HG02981 (cell line): Measurements from ENCODE around the gene KIF25.

Source experiments
- ATAC-seq: cut with Tn5 transposase; IDR thresholded peaks from one replicate; pipeline ENCODE4 v1.9.1; 2021; ENCODE audit warnings: mild to moderate bottlenecking, moderate library complexity; ENCODE audit not compliant: unreplicated experiment

The KIF25 gene, protein sequence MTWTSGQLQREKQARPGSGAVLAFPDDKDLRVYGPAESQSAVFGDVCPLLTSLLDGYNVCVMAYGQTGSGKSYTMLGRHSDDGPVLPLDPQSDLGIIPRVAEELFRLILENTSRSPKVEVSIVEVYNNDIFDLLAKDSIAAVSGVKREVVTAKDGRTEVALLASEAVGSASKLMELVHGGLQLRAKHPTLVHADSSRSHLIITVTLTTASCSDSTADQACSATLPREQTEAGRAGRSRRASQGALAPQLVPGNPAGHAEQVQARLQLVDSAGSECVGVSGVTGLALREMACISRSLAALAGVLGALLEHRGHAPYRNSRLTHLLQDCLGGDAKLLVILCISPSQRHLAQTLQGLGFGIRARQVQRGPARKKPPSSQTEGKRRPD

GRCh38 chr6:167997642-167998041, at the start of gene KIF25:
Gene KIF25 (plus strand): TSS chr6:167997671. CDS start chr6:168029586, 31,915 bp downstream.
- no peak for ATAC-seq

- no peak for ATAC-seq
Observed at GRCh38 chr6:167947716-167948115, 49.8 kb upstream of the KIF25 start.

GRCh38 chr6:167948716-167949115, 48.8 kb upstream of the KIF25 start:
- ATAC-seq: no peak

- no peak for ATAC-seq
Observed at GRCh38 chr6:167949121-167949684, 48.3 kb upstream of the KIF25 start.

- no peak for ATAC-seq
Observed at GRCh38 chr6:167951781-167952511, 45.5 kb upstream of the KIF25 start.

- ATAC-seq: no peak
Observed at GRCh38 chr6:167952512-167952859, 45.0 kb upstream of the KIF25 start.

GRCh38 chr6:167953551-167953950, 43.9 kb upstream of the KIF25 start:
- no peak for ATAC-seq

DNA sequence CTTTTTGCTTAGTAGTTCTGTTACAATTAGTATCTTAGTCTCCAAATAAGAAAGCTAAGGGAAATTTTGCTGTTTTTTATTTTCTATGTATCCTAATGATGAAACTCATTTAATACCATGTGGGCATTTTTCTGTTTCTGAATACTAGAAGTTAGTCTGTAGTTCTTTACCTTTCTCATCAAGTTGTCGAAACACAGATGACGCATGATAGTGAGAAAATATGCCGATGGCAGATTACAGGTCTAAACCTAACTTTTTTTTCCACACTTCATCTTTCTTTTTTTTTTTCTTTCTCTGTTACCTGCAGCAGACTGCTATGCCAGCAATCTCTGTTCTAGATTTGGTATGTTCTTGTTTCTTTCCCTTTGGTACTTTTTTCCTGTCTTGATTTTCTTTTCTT, 43.3 kb upstream of the KIF25 start:
- ATAC-seq: no peak

DNA sequence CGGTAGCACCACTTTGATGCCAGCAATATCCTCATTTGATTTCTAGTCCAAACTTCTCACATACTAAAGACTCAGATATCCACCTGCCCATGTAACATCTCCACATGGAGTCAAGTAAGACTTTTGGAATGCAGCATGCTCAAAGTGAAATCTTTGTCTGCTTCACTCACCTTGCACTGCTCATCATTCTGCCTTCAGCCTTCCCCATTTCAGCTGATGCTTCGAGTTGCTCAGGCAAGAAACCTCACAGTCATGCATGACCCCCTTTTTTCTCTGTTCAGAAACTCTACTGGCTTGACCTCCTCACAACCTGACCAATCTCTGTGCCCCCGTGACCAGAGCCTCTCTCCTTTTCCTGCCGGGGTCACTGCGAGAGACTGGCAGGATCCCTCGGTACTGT, 41.0 kb upstream of the KIF25 start:
- no peak for ATAC-seq

- no peak for ATAC-seq
Observed at GRCh38 chr6:167956983-167957492, 40.4 kb upstream of the KIF25 start.

DNA sequence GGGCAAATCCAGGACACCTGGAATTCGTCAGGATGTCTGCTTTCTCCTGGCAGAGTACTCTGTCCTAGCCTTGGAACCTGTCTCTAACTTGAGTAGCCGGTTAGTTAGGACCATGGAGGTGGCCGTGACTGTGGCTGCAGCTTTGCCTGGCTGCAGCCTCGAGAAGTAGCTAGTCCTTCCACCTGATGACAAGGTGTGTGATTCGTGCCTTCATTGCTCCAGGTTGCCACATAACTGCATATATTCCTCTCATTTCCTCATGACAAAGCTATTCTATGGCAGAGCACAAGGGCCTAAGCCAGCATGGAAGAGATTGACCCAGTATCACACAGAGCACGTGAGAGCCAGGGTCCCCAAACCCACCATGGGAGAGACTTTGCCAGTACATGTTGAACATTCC, 39.8 kb upstream of the KIF25 start:
- ATAC-seq: no peak

GRCh38 chr6:167960579-167960978, 36.9 kb upstream of the KIF25 start:
- ATAC-seq: no peak

DNA sequence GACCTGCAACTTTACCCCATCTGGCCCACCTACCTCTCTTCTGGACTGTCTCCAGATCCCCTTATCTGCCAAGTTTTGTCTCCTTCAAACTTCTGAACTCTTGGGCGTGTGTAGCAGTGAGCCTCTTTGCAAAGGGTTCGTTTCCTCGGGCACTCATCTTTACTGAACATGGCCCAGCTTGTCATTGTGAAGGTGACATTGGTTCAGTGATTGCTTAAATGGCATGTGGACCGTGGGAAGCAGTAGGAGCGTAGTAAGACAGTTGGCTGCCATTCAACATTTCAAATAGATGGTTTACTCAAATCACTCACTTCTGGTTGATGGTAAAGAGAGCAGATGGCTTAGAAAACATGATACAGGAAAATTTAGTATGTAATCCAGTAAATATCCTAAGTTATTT, 34.8 kb upstream of the KIF25 start:
- ATAC-seq: no peak

DNA sequence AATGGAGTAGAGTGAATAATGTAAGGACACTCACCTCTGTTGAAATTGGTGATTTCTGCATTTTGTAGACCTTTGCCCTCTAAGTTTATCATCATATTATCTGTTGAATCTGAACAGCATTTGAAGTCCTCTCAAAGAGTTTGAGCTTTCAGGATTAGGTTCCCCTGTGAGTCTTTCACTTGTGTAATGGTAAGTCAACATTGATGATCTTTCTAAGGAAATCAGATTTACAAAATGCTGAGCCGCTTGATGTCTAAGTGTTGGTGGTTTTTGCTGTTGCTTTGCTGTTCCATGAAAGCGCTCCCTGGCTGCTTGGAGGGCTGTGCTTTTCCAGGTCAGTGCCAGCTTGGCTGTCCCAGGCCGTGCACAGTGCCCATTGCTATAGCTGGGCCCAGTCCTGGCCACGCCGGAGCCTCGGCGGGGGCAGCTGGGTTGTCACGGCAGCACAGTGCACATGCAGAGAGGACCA, 33.8 kb upstream of the KIF25 start:
- no peak for ATAC-seq

GRCh38 chr6:167965592-167966539, 31.6 kb upstream of the KIF25 start:
- ATAC-seq: no peak

- ATAC-seq: no peak
Observed at GRCh38 chr6:167966540-167966905, 30.9 kb upstream of the KIF25 start.

GRCh38 chr6:167968091-167968490, 29.4 kb upstream of the KIF25 start:
- ATAC-seq: no peak

DNA sequence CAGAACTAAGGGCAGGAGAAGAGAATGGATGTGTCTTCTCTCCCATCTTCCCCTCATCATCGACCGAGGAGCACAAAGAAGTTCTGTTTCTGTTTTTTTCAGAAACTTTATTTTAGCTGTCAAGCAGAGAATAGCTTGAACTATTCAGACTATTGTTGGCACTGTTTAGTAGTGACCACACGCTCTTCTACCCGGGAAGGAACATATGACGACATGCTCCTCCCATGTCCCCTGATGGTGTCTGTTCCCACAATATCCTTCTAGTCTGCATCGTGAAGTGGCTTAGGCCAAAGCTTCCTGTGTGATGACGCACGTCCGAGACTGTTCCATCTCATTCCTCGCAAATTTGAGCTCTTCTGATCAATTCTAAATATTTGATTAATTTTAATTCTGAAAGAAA, 27.2 kb upstream of the KIF25 start:
- no peak for ATAC-seq

GRCh38 chr6:167972193-167972592, 25.3 kb upstream of the KIF25 start:
- ATAC-seq: no peak

- no peak for ATAC-seq
Observed at GRCh38 chr6:167973148-167973885, 24.2 kb upstream of the KIF25 start.
